H4 (cell line): ENCODE data around the gene ATAD3B. TPM values are rescaled to one million over a fixed set of nuclear protein-coding genes. Genes with fewer than 3 reads are reported as not detected.

Source experiments
- total RNA-seq: library from RNA; depleted of rRNA; stranded (reverse); fragments of >200 nt; shearing (Covaris generic); gene quantifications from 2 replicates; pipeline ENCODE4 v1.2.3, GENCODE V29; 2014; rRNA removed

ATAD3B gene
- total RNA-seq, 1 experiment from 2014 or later, result 5.7 TPM

Other genes with a start within 250 kb of the ATAD3B start
- gene SDF4, start 239.8 kb upstream of the ATAD3B start, total RNA-seq, result 101 and 116 TPM in 2 replicates
- gene B3GALT6, start 239.5 kb upstream of the ATAD3B start, total RNA-seq, result 20.5 and 29.6 TPM in 2 replicates
- 0.21 TPM in 1 of 2 replicates, not detected in the other for gene C1QTNF12, start 225.0 kb upstream of the ATAD3B start, total RNA-seq
- 52.7 and 66.5 TPM in 2 replicates for gene UBE2J2, start 197.9 kb upstream of the ATAD3B start, total RNA-seq
- gene SCNN1D, start 191.3 kb upstream of the ATAD3B start, total RNA-seq, result 0.53 and 1.9 TPM in 2 replicates
- 10.6 and 16.6 TPM in 2 replicates for gene ACAP3, start 163.8 kb upstream of the ATAD3B start, total RNA-seq
- 24.7 and 29.3 TPM in 2 replicates for gene PUSL1, start 163.2 kb upstream of the ATAD3B start, total RNA-seq
- 76.9 and 88.3 TPM in 2 replicates for gene INTS11, start 147.1 kb upstream of the ATAD3B start, total RNA-seq
- 12.0 and 18.5 TPM in 2 replicates for gene CPTP, start 147.0 kb upstream of the ATAD3B start, total RNA-seq
- not detected in 2 replicates for gene TAS1R3, start 140.5 kb upstream of the ATAD3B start, total RNA-seq
- gene DVL1, start 122.3 kb upstream of the ATAD3B start, total RNA-seq, result 11.7 and 33.3 TPM in 2 replicates
- 41.2 and 46.0 TPM in 2 replicates for gene MXRA8, start 113.2 kb upstream of the ATAD3B start, total RNA-seq
- gene AURKAIP1, start 96.6 kb upstream of the ATAD3B start, total RNA-seq, result 162 and 168 TPM in 2 replicates
- gene CCNL2, start 72.4 kb upstream of the ATAD3B start, total RNA-seq, result 46.0 and 49.4 TPM in 2 replicates
- 243 and 264 TPM in 2 replicates for gene MRPL20, start 64.5 kb upstream of the ATAD3B start, total RNA-seq
- not detected in 2 replicates for gene ANKRD65, start 50.5 kb upstream of the ATAD3B start, total RNA-seq
- 0.04 TPM in 1 of 2 replicates, not detected in the other for gene VWA1, start 36.1 kb upstream of the ATAD3B start, total RNA-seq
- gene ATAD3C, start 22.1 kb upstream of the ATAD3B start, total RNA-seq, result not detected in 2 replicates
- gene ATAD3A, start 40.4 kb downstream of the ATAD3B start, total RNA-seq, result 20.9 and 30.3 TPM in 2 replicates
- not detected in 2 replicates for gene TMEM240, start 68.9 kb downstream of the ATAD3B start, total RNA-seq
- gene SSU72, start 103.1 kb downstream of the ATAD3B start, total RNA-seq, result 83.4 and 130 TPM in 2 replicates
- gene FNDC10, start 128.4 kb downstream of the ATAD3B start, total RNA-seq, result 0.85 and 1.2 TPM in 2 replicates
- gene MIB2, start 143.7 kb downstream of the ATAD3B start, total RNA-seq, result 11.8 and 18.5 TPM in 2 replicates
- gene MMP23B, start 160.4 kb downstream of the ATAD3B start, total RNA-seq, result not detected in 2 replicates
- 4.7 and 10.4 TPM in 2 replicates for gene CDK11B, start 187.2 kb downstream of the ATAD3B start, total RNA-seq
- 18.5 and 20.1 TPM in 2 replicates for gene SLC35E2B, start 221.0 kb downstream of the ATAD3B start, total RNA-seq